Gastroesophageal sphincter (tissue), 4 donors: Measurements from ENCODE around the gene APOO. TPM values are rescaled to one million over a fixed set of nuclear protein-coding genes. Genes with fewer than 3 reads are reported as not detected.

Experiments used
- ATAC-seq: fragments of 150-250 bp; one replicate; pipeline ENCODE4 v1.9.1; 2016; ENCODE audit warnings: mild to moderate bottlenecking, moderate library complexity
- H3K27ac ChIP-seq, 4 donors: fragments of 200-600 bp; sonication (generic) in 3 of 4; 1 replicate in 3 of 4; 2 replicates in 1 of 4; pipeline ENCODE4 v1.5.1; 2016 to 2019
- H3K27me3 ChIP-seq: fragments of 200-600 bp; sonication (generic); one replicate; pipeline ENCODE4 v1.5.1; 2019
- H3K36me3 ChIP-seq, 2 donors: fragments of 200-600 bp; sonication (generic); one replicate each; pipeline ENCODE4 v1.5.1; 2019; ENCODE audit warnings: control low read depth in 1 of 2
- H3K4me1 ChIP-seq, 3 donors: fragments of 200-600 bp; sonication (generic); 1 replicate in 2 of 3; 2 replicates in 1 of 3; pipeline ENCODE4 v1.5.1; 2016 to 2019; ENCODE audit warnings: control low read depth in 2 of 3
- H3K4me3 ChIP-seq, 2 donors: fragments of 200-600 bp; sonication (generic); one replicate each; pipeline ENCODE4 v1.5.1; 2019; ENCODE audit warnings: mild to moderate bottlenecking in 1 of 2, moderate library complexity in 1 of 2
- H3K9me3 ChIP-seq, 3 donors: fragments of 200-600 bp; sonication (generic); one replicate each; pipeline ENCODE4 v1.5.1; 2017 to 2019; ENCODE audit warnings: control low read depth in 2 of 3
- CTCF ChIP-seq, 4 experiments: fragments of 200-600 bp in 2 of 4; fragments of 450-650 bp in 2 of 4; sonication (generic) in 1 of 4; IDR thresholded peaks; one replicate each; pipeline ENCODE4 v1.5.1; 2017 to 2019; ENCODE audit warnings: antibody characterized with exemption in 4 of 4, mild to moderate bottlenecking in 2 of 4, moderate library complexity in 2 of 4
- EP300 ChIP-seq: sonication (generic); formaldehyde crosslinking; IDR thresholded peaks from one replicate; pipeline ENCODE4 v1.6.1; 2017; ENCODE audit warnings: antibody characterized with exemption, mild to moderate bottlenecking
- POLR2A ChIP-seq, 2 donors: fragments of 450-650 bp; IDR thresholded peaks; one replicate each; pipeline ENCODE4 v1.6.1; 2017; ENCODE audit warnings: antibody characterized with exemption in 2 of 2, mild to moderate bottlenecking in 2 of 2, moderate library complexity in 1 of 2
- POLR2AphosphoS5 ChIP-seq: sonication (generic); formaldehyde crosslinking; IDR thresholded peaks from one replicate; pipeline ENCODE4 v1.6.1; 2017; ENCODE audit warnings: antibody characterized with exemption
- WGBS, 2 donors: methylation state at CpG; one replicate each; pipeline ENCODE4 v1.1.5; 2018; ENCODE audit warnings: low coverage in 1 of 2; 5-methylcytosine and 5-hydroxymethylcytosine counted together
- total RNA-seq, 4 donors: library from RNA; depleted of rRNA; stranded (reverse); fragments of >200 nt; gene quantifications; one replicate each; pipeline ENCODE4 v1.1.0, GENCODE V29; 2016

APOO gene
- total RNA-seq, 4 donors from 2014 or later: 4.5 to 19.8 (median 8.7) TPM

GRCh38 chrX:23810279-23810678 is 97.5 kb downstream of the APOO start:
- H3K4me3 ChIP-seq: no peak overlapping the region
- H3K4me1 ChIP-seq: peaks cover 0 to 8% (median 0%) of the 10 kb centered on the region in 3 donors
- H3K27ac ChIP-seq: no peak overlapping the region
- H3K9me3 ChIP-seq: no peaks in the 10 kb centered on the region
- TF ChIP-seq POLR2A (IDR thresholded peaks at IDR 0.05) (no peak), CTCF (IDR thresholded peaks at IDR 0.05) (no peak), POLR2AphosphoS5 (no peak), EP300 (no peak)
- 78% methylated on average over 3 of the region's 3 CpGs; no CpG with 5 or more reads in 1 of the 2 donors for whole genome bisulfite sequencing, 2 donors
- H3K36me3 ChIP-seq: no peaks in the 10 kb centered on the region
- H3K27me3 ChIP-seq: no peaks in the 10 kb centered on the region
- no peak for ATAC-seq

GRCh38 chrX:23805389-23805788 is 102.3 kb downstream of the APOO start:
- WGBS, 2 donors: 89 to 98% methylated on average over 6 to 7 of the region's 9 CpGs
- no peak for ATAC-seq

GRCh38 chrX:23804578-23804977 is 103.2 kb downstream of the APOO start:
- no peak overlapping the region for H3K4me3 ChIP-seq
- 67 to 83% methylated on average over 1 to 2 of the region's 3 CpGs for WGBS, 2 donors
- H3K4me1 ChIP-seq: peaks cover 0 to 8% (median 0%) of the 10 kb centered on the region in 3 donors
- no peaks in the 10 kb centered on the region for H3K9me3 ChIP-seq
- H3K27me3 ChIP-seq: no peaks in the 10 kb centered on the region
- no peak overlapping the region for H3K27ac ChIP-seq
- ATAC-seq: no peak
- H3K36me3 ChIP-seq: no peaks in the 10 kb centered on the region
- TF ChIP-seq POLR2A (IDR thresholded peaks at IDR 0.05) (no peak), POLR2AphosphoS5 (no peak), CTCF (IDR thresholded peaks at IDR 0.05) (no peak), EP300 (no peak)

More at GRCh38 chrX:23805389-23805788, 102.3 kb downstream of the APOO start:
- H3K27ac ChIP-seq: no peak overlapping the region
- no peaks in the 10 kb centered on the region for H3K36me3 ChIP-seq
- no peaks in the 10 kb centered on the region for H3K27me3 ChIP-seq
- TF ChIP-seq POLR2A (IDR thresholded peaks at IDR 0.05): no peak
- no peak for TF ChIP-seq EP300
- no peak for TF ChIP-seq CTCF (IDR thresholded peaks at IDR 0.05)
- no peak for TF ChIP-seq POLR2AphosphoS5
- no peaks in the 10 kb centered on the region for H3K9me3 ChIP-seq
- no peak overlapping the region for H3K4me3 ChIP-seq
- H3K4me1 ChIP-seq: peaks cover 0 to 8% (median 0%) of the 10 kb centered on the region in 3 donors

GRCh38 chrX:23803931-23804381 is 103.8 kb downstream of the APOO start:
- no peaks in the 10 kb centered on the region for H3K36me3 ChIP-seq
- no peaks in the 10 kb centered on the region for H3K9me3 ChIP-seq
- H3K4me1 ChIP-seq: peaks cover 0 to 8% (median 0%) of the 10 kb centered on the region in 3 donors
- TF ChIP-seq CTCF (IDR thresholded peaks at IDR 0.05): no peak
- TF ChIP-seq POLR2A (IDR thresholded peaks at IDR 0.05): no peak
- TF ChIP-seq POLR2AphosphoS5: no peak
- H3K27ac ChIP-seq: no peak overlapping the region
- H3K27me3 ChIP-seq: no peaks in the 10 kb centered on the region
- WGBS, 2 donors: 67 to 79% methylated on average over 2 of the region's 5 CpGs
- H3K4me3 ChIP-seq: no peak overlapping the region
- peak; percentile 43 for ATAC-seq

- Histone ChIP-seq H3K4me1 (peaks cover 0 to 8% (median 0%) of the 10 kb centered on the region in 3 donors), H3K27ac (no peak overlapping the region), H3K27me3 (no peaks in the 10 kb centered on the region), H3K9me3 (no peaks in the 10 kb centered on the region), H3K4me3 (no peak overlapping the region), H3K36me3 (no peaks in the 10 kb centered on the region)
- 49 to 86% methylated on average over 3 to 5 of the region's 5 CpGs for WGBS, 2 donors
- TF ChIP-seq CTCF (IDR thresholded peaks at IDR 0.05) (no peak), EP300 (no peak), POLR2A (IDR thresholded peaks at IDR 0.05) (no peak), POLR2AphosphoS5 (no peak)
- ATAC-seq: no peak
Measured at GRCh38 chrX:23802431-23802830, 105.3 kb downstream of the APOO start.
